GM19397 (cell line): ENCODE measurements around the gene AURKAIP1.
A peak's percentile ranks its signal among the peaks of the same experiment; 100 is the strongest.

Experiments
- ATAC-seq: cut with Tn5 transposase; IDR thresholded peaks from one replicate; pipeline ENCODE4 v1.9.1; 2021; ENCODE audit warnings: mild to moderate bottlenecking, moderate library complexity; ENCODE audit not compliant: unreplicated experiment

AURKAIP1 gene

DNA sequence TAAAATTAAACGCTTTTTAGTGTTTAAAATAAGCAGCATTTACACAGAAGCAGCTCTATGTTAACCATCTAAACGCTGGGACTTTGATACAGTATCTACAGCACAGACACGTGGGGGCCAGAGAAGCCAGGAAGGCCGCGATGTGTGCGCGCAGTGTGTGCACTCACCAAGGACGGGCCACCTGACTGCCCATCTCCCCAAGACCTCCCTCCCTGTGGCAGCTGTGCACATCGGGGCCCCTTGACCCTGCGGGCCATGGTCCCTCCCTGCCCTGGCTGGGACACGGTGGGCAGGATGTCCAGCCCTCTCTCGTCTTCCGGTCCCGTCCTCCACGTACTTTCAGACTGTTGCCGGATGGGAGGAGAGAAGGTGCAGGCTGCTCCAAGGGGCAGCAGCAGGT, 39.7 kb downstream of the AURKAIP1 start:
- no peak for ATAC-seq

DNA sequence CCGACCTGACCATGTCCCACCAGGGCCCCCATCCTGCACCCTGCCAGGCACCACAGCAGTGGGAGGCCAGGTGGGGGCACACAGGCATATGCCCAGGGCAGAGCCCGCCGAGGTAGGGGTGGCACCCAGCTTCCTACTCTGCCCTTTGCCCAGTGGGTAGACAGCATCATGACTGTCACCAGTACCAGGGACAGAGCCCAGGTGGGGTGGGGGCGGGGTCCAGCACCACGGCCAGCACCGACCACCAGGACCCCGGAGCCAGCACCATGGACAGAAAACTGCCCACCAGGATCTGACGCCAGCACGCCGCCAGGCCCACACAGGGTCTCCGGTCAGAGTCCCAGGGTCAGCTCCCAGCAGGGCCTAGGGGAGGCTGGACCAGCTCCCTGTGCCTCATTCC, 40.2 kb downstream of the AURKAIP1 start:
- ATAC-seq, result no peak

DNA sequence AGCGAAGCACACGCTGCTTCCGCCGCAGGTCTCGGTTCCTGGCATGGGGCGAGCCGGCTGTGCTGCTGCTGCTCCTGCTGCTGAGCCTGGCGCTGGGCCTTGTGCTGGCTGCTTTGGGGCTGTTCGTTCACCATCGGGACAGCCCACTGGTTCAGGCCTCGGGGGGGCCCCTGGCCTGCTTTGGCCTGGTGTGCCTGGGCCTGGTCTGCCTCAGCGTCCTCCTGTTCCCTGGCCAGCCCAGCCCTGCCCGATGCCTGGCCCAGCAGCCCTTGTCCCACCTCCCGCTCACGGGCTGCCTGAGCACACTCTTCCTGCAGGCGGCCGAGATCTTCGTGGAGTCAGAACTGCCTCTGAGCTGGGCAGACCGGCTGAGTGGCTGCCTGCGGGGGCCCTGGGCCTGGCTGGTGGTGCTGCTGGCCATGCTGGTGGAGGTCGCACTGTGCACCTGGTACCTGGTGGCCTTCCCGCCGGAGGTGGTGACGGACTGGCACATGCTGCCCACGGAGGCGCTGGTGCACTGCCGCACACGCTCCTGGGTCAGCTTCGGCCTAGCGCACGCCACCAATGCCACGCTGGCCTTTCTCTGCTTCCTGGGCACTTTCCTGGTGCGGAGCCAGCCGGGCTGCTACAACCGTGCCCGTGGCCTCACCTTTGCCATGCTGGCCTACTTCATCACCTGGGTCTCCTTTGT, 41.3 kb downstream of the AURKAIP1 start:
- no peak for ATAC-seq

DNA sequence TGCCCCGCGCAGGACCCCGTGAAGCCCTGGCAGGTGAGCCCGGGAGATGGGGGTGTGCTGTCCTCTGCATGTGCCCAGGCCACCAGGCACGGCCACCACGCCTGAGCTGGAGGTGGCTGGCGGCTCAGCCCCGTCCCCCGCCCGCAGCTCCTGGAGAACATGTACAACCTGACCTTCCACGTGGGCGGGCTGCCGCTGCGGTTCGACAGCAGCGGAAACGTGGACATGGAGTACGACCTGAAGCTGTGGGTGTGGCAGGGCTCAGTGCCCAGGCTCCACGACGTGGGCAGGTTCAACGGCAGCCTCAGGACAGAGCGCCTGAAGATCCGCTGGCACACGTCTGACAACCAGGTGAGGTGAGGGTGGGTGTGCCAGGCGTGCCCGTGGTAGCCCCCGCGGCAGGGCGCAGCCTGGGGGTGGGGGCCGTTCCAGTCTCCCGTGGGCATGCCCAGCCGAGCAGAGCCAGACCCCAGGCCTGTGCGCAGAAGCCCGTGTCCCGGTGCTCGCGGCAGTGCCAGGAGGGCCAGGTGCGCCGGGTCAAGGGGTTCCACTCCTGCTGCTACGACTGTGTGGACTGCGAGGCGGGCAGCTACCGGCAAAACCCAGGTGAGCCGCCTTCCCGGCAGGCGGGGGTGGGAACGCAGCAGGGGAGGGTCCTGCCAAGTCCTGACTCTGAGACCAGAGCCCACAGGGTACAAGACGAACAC, 42.1 kb downstream of the AURKAIP1 start:
- ATAC-seq, result no peak

DNA sequence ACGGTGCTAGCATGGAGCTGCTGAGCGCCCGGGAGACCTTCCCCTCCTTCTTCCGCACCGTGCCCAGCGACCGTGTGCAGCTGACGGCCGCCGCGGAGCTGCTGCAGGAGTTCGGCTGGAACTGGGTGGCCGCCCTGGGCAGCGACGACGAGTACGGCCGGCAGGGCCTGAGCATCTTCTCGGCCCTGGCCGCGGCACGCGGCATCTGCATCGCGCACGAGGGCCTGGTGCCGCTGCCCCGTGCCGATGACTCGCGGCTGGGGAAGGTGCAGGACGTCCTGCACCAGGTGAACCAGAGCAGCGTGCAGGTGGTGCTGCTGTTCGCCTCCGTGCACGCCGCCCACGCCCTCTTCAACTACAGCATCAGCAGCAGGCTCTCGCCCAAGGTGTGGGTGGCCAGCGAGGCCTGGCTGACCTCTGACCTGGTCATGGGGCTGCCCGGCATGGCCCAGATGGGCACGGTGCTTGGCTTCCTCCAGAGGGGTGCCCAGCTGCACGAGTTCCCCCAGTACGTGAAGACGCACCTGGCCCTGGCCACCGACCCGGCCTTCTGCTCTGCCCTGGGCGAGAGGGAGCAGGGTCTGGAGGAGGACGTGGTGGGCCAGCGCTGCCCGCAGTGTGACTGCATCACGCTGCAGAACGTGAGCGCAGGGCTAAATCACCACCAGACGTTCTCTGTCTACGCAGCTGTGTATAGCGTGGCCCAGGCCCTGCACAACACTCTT, 42.8 kb downstream of the AURKAIP1 start:
- no peak for ATAC-seq

DNA sequence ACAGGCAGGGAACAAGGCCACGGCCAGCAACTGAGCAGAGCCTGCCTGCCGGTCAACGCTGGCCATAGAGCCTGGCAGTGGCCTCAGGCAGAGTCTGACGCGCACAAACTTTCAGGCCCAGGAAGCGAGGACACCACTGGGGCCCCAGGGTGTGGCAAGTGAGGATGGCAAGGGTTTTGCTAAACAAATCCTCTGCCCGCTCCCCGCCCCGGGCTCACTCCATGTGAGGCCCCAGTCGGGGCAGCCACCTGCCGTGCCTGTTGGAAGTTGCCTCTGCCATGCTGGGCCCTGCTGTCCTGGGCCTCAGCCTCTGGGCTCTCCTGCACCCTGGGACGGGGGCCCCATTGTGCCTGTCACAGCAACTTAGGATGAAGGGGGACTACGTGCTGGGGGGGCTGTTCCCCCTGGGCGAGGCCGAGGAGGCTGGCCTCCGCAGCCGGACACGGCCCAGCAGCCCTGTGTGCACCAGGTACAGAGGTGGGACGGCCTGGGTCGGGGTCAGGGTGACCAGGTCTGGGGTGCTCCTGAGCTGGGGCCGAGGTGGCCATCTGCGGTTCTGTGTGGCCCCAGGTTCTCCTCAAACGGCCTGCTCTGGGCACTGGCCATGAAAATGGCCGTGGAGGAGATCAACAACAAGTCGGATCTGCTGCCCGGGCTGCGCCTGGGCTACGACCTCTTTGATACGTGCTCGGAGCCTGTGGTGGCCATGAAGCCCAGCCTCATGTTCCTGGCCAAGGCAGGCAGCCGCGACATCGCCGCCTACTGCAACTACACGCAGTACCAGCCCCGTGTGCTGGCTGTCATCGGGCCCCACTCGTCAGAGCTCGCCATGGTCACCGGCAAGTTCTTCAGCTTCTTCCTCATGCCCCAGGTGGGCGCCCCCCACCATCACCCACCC, 43.7 kb downstream of the AURKAIP1 start, which contains the start of gene TAS1R3:
TSS of gene TAS1R3 (plus strand) at position 213 of the 898 bp plus-strand sequence. CDS start at position 279, 66 bp downstream.
- ATAC-seq, result no peak

DNA sequence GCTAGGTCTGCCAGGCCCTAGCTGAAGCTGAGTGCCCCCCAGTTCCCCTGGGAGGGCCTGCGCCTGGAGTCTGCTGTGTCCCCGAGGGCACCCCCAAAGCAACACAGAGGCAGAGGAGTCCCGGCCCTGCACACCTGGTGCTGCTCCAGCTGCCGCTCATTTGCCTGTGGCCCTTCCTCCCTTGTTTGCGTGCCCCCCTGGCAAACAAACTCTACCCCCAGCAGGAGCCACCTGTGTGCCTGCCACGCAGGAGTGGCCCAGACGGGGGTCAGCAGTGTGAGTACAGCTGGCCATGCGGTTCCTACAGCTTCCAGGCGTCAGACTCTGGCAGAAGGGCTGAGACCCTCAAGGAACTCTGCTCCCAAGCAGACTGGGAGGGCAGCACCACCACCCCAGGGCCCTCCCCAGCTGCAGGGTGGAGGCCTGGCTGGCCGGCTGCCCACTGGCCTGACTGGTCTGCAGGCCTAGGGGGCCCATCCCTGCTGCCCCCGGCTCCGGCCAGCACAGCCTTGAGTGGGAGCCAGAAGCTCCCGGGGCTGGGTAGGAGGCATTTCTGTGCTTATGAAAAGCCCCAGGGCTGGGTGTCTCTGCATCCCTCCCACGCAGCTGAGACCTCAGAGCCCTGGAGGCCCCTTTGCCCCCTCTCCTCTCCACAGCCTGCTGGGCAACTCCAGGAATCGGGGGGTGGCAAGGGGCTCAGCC, 44.5 kb downstream of the AURKAIP1 start:
- ATAC-seq, result no peak

DNA sequence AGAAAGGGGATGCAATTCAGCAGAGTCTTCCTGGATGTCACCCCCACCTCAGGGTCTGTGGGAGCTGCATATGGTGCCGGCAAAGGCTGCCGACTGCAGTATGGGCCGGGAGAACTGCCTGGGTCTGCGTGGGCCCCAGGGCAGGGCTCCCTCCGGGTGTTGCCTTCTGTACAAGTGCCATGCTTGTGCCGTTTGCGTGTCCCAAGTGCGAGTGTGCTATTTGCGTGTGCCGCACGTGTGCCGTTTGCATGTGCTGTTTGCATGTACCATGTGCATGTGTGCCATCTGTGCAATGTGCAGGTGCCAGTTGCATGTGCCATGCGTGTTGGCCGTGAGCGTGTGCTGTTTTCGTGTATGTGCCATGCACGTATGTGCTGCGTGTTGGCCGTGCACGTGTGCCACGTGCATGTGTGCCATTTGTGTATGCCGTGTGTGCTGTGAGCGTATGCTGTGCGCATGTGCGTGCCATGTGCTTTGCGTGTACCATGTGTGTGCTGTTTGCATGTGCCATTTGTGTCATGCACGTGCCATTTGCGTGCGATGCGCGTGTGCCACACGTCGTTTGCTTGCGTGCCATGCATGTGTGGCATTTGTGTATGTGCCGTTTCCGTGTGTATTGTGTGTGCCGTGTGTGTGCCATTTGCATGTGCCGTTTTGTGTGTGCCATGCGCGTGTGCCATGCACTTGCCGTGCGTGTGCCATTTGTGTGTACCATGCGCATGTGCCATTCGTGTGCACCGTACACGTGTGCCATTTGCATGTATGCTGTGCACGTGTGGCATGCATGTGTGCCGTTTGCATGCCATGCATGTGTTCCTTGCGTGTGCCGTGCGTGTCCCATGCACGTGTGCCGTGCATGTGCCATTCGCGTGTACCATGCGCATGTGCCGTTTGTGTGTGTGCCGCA, 45.5 kb downstream of the AURKAIP1 start:
- no peak for ATAC-seq

DNA sequence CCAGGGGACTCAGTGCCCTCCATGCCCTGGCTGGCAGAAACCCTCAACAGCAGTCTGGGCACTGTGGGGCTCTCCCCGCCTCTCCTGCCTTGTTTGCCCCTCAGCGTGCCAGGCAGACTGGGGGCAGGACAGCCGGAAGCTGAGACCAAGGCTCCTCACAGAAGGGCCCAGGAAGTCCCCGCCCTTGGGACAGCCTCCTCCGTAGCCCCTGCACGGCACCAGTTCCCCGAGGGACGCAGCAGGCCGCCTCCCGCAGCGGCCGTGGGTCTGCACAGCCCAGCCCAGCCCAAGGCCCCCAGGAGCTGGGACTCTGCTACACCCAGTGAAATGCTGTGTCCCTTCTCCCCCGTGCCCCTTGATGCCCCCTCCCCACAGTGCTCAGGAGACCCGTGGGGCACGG, 46.8 kb downstream of the AURKAIP1 start:
- no peak for ATAC-seq

DNA sequence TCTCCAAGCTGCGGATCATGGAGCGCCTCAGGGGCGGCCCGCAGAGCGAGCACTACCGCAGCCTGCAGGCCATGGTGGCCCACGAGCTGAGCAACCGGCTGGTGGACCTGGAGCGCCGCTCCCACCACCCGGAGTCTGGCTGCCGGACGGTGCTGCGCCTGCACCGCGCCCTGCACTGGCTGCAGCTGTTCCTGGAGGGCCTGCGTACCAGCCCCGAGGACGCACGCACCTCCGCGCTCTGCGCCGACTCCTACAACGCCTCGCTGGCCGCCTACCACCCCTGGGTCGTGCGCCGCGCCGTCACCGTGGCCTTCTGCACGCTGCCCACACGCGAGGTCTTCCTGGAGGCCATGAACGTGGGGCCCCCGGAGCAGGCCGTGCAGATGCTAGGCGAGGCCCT, 47.7 kb downstream of the AURKAIP1 start:
- ATAC-seq, result no peak

DNA sequence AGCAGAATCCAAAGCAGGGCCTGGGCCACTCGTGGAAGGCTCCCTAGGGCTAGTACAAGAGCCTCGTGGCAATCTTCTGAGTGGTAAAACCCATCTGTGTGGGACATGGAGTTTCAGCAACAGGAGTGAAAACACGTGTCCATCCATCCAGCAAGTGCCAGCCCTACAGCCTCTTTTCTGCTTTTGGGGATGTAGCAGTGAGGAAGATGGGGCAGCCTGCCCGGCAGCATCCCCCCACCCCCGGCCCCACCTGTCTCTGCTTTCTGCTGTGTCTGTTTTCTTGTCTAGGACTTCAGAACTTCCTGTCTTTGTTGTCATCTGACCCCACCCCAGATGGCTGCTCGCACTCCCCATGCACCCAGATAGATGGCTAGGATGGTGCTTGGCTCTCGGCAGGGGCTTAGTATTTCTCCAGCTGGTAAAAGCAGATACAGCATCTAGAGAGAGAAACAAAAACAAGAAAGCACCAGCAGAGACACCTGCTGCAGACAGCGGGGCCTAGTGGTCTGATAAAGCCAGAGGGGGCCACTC, 48.9 kb downstream of the AURKAIP1 start:
- ATAC-seq, result no peak

DNA sequence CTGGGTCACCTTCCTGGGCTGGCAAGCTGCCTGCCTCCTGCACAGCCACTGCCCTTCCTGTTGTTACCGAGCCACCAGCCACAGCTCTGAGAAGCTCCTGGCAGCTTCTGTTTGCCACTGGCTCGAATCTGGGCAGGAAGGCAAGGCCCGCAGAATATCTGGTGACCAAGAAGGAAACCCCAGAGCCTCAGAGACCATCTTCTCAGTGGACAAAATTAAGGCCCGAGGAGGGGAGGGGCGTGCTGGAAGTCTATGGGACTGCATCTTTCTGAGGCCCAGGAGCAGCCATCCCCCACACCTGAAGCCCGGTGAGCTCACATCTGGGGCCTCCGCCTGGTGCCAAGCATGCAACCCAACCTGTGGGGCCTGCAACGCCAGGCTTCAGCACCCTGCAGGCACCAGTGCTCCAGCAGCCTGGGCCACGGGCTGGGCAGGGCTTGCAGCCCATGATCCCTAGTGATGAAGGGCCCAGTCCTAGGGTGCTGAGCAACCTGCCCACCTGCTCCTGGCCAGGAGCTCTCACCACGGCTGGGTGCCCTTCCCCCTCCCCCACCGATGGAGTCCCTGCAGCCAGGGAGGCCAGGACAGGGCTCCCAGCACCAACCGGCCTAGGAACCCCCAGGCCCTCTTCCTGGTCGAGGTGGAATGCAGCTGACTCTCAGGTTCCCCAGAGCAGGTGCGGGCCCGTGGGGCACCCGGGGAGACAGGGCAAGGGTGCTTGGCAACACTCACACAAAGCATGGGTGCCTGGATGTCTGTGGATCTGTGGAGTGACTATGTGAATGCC, 49.5 kb downstream of the AURKAIP1 start:
- no peak for ATAC-seq

DNA sequence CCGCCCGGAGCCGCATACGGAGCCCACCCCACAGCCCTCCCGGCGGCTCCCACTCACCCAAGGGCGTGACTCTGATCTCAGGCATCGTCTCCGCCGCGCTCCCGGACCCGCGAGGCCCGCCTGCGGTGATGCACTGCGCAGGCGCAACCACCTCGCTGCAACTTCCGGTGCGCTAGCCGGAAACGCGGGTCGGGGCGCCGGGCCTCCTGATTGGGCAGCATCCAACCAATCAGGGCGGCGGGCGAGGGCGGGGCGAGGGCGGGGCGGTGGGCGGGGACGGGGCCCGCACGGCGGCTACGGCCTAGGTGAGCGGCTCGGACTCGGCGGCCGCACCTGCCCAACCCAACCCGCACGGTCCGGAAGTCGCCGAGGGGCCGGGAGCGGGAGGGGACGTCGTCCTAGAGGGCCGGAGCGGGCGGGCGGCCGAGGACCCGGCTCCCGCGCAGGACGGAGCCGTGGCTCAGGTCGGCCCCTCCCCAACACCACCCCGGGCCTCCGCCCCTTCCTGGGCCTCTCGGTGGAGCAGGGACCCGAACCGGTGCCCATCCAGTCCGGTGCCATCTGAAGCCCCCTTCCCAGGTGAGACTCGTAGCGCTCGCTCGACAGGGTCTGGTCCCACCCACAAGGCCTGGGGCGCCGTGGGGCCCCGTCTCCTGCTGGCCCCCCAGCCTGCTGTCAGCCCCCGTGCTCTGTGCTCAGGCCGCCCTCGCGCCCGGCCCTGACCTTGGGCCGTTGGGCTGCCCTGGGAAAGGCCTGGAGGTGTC, 50.3 kb downstream of the AURKAIP1 start, which contains the start of the genes CPTP and INTS11:
TSS of gene CPTP (plus strand) at position 279 of the 764 bp plus-strand sequence. CDS start 2,109 bp downstream, outside the sequence.
TSS of gene INTS11 (minus strand) at position 137 of the 764 bp plus-strand sequence. CDS start at position 85, 52 bp downstream.
- ATAC-seq, result peak; percentile 71

DNA sequence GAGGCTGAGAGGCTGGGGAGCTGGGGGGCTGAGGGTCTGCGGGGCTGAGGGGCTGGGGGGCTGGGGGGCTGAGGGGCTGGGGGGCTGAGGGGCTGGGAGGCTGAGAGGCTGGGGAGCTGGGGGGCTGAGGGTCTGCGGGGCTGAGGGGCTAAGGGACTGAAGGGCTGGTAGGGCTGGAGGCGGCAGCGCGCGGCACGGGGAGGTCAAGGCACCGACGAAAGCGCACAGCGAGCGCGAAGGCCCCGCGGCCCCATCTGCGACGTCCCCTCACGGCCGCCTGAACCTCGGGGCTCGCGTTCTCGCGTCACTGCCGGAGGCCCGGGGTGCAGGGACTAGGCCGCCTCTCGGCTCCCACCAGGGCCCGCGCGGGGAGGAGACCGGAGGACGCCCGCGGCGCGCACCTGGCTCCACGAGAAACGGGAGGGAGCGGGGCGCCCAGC, 50.9 kb downstream of the AURKAIP1 start:
- ATAC-seq, result peak; percentile 26
